ENCODE measurements around the gene ZNF621.

GRCh38 chr3:40476478-40477470 is 48.0 kb upstream of the ZNF621 start, which contains the start of gene ZNF619:
- TF ChIP-seq GATA2 (IDR thresholded peaks at IDR 0.05; ENCODE audit: low read depth, low read length) (no peak), GATA3 (IDR thresholded peaks at IDR 0.05; ENCODE audit: low read depth, low read length) (no peak)

Measured in SH-SY5Y (cell line).